Measurements from ENCODE around the gene CD302.
"Not testable (repeated sequence)": the region's sequence is repeated elsewhere in the genome, so short reads cannot be mapped to it uniquely, and the experiment has no call there.

The CD302 gene

DNA sequence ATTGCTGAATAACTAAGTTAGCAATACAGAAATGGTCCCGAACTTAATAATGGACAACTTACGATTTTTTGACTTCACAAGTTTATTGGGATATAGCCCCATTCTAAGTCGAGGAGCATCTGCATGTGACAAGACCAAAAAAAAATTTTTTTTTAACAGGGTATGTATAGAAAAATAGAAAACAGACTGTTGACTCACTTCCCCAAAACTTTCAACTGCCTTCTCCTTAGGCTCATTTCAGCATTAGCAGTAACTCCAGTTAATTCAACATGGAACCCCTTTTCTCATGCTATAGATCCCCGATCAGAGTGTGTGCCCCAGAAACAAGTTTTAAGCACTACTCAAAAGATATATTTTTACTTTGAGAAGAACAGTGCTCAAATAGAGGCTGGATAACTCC, 5.4 kb downstream of the CD302 start:
- no peak for DNase-seq

DNA sequence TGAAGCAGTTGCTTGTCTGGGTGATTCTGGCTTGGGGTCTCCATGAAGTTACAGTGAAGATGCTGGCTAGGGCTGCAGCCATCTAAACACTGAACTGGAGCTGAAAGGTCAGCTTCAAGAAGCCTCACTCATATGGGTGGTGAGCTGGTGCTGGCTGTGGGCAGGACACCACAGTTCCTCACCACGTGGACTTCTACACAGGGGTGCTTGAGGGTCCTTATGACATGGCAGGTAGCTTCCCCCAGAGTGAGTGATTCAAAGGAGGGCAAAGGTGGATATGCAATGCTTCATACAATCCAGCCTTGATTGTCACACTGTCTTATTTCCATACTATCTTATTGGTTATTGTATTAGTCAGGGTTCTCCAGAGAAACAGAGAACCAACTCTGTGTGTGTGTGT, 6.0 kb downstream of the CD302 start:
- no peak for DNase-seq

DNA sequence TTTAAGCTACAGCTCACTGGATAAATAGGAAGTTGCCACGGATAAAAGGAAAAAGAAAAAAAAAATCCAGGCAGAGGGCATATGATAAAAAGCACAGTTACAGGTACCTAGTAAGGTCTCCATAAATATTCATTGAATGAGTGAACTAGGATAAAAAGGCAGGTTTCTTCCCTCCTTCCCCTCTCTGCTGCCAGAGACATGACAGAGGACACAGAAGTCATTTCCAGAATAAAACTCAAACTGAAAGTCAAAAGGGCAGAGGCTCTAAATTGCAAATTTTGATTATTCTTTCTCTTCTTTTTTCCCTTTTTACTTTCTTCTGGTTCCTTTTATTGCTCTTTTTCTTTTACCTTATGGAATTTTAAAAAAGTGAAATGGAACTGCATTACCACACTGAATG, 7.7 kb downstream of the CD302 start:
- DNase-seq: no peak

DNA sequence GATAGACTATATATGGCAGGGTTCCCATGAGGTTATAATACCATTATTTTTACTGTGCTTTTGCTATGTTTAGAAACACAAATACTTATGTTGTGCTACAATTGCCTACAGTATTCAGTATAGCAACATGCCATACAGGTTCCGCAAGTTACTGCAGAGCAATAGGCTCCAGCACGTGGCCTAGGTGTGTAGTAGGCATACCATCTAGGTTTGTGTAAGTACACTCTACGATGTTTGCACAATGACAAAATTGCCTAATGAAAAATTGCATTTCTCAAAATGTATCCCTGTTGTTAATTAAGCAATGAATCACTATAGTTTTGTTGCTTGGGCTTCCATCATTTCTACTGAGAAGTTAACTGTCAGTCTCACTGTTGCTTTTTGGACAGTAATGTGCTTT, 9.8 kb downstream of the CD302 start:
- DNase-seq: peak; percentile 73

DNA sequence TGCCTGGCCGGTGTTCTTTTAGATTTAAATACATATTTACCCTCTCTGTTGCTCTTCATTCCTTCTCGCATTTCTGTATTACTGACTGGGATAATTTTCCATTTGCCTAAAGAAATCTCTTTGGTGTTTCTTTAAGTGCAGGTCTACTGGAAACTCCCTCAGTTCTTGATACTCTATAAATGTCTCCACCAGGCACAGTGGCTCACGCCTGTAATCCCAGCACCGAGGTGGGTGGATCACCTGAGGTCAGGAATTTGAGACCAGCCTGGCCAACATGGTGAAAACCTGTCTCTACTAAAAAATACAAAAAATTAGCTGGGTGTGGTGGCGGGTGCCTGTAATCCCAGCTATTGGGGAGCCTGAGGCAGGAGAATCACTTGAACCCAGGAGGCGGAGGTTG, 10.4 kb downstream of the CD302 start:
- DNase-seq: not testable (repeated sequence)

DNA sequence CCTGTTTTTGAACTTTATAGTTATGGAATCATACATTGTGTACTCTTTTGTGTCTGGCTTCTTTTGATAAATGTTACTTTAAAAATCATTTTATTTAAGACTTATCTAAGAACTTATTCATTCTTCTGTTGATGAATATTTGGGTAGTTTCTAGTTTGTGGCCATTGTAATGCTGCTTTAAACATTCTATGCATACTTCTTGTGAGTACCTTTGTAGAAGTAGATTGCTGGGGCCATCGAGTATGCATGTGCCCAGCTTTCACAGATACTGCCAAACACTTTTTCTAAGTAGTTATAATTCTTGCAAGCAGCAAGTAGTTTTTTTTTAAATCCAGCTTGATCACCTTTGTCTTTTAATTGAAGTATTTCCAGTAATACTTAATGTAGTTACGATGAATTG, 11.1 kb downstream of the CD302 start:
- DNase-seq: no peak

DNA sequence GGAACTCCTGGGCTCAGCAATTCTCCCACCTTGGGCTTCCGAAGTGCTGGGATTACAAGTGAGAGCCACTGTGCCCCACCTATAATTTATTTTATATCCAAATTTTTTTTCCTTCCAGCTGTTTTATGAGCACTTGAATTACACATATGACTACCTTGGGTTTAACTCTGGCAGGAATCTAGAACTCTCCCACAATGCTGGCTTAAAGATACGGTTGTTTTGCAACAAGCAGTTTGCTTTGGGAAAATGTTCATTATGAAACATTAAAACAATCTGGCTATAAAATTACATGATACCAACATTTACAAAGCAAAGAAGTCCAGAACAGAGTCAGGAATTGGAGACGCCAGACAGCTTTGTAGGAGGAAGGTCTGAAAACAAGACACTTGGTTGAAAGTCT, 12.8 kb downstream of the CD302 start:
- DNase-seq: no peak

DNA sequence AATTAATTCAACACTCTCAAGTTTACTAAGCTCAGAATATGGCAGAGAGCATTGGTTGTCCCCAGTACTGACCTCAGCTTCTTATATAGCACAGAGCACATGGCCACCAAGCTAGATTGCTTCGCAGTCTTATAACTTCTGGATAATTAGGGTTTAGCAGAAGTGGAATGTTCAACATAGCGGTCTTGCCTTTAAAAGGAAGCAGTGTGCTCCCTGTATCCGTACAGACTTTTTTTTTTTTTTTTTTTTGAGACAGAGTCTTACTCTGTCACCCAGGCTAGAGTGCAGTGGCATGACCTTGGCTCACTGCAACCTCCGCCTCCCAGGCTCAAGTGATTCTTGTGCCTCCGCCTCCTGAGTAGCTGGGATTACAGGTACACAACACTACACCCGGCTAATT, 13.3 kb downstream of the CD302 start:
- DNase-seq: not testable (repeated sequence)

DNA sequence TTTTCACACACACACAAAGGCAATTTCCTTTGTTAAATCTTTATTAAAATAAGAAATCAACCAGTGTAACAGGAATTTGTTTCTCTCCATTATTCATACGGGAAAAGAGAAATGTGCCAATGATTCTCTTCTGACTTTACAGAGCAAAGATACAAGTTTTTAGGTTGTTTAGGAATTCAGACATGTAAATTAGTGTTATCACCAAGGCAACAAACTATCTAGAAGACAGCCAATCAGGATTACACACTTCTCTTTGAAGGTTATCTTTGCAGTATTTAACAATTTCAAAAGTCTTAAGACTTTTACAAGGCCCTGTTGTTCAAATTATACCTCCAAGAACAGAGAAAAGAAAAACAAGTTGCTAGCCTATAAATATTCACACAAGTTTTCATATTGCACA, 14.5 kb downstream of the CD302 start:
- DNase-seq: no peak

DNA sequence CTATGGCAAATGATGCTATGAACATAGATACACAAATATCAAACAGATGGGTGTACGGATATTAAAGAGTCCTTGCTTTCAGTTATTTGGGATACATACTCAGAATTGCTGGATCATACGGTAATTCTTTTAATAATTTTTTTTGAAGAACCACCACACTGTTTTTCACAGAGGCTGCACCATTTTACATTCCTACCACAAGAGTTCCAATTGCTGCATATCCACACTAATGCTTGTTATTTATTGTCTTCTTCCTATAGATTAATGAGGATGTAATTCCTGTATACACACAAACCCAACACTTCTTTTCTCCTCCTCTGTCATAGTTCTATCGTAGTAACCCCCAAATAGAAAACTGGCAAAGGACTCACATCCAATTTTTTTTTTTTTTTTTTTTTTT, 21.7 kb downstream of the CD302 start:
- DNase-seq: no peak

DNA sequence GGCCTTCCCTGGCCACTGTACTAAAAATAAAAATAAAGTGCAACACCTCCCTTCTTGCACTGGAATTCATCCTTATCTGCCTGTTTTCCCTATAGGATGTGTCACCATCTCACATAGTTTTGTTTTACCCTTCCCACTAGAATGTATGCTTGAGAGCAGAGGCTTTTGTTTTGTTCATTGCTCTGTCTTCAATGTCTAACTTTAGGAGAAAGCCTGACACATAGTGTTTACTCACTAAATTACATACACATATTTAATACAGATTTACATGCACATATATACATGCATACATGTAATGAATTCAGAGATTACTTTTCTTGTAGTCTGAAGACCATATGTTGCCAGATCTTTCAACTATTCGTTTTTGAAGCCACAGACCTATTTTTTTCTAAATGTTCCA, 23.0 kb downstream of the CD302 start:
- DNase-seq: no peak

DNA sequence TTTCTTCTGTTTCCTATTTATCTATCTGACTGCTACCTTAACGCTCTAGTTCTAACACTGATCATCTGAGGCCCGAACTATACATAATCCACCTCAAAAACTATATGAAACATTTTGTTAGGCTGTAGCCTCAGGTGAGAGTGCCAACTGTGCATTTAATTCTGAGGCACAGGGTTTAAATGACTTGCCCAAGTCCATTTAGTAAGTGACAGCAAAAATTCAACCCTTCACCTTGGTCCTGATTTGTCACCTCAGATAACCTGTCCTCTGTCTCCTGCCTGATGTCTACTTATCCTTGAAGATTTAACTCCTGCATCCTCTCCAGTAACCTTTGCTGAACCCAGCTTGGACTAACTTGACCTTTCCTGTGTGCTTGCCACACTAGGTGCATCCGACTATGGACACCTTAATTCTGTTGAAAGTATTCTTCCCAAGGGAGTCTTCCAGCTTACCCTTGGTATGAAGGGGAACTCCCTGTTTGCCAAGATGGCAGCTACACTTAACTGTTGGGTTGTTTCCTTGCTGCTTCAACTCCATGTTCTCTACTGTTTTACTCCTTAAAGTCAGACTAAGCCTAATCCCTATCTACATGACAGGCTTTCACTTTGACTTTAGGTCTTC, 23.5 kb downstream of the CD302 start:
- DNase-seq: no peak

DNA sequence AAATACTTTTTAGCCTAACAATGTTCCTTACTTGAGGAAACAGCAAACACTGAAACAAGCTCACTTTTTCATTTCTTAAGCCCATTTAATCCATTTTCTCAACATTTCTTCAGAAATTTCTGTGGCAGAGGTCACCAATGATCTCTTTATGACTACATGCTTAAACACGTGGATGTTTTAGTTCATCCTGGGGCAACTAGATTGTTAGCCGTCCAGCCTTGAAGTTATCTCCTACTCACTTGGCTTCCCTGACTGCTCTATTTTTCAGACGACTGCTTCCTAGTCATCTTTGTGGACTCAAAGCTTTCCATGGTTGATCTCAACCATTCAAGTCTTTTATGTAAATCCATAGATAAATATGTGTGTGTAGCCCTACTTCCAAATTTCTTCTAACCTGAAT, 24.1 kb downstream of the CD302 start:
- no peak for DNase-seq

DNA sequence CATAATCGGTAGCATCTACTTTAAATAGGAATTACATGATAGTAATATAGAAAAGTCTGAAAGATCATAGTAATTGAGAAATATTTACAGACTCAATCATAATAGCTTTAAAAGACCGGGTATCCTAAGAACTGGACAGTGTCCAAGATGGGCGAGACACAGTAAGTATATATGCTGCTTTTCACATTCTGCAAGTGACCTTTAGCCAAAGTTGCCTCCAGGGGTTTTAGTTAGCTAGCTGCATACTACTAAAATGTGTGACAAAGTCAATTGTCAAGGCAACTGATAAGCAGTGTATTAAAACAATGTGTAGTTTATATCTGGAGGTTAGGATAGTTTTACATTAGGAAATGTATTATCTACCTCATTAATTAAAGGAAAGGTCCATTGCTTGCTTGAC, 24.6 kb downstream of the CD302 start:
- DNase-seq: no peak

DNA sequence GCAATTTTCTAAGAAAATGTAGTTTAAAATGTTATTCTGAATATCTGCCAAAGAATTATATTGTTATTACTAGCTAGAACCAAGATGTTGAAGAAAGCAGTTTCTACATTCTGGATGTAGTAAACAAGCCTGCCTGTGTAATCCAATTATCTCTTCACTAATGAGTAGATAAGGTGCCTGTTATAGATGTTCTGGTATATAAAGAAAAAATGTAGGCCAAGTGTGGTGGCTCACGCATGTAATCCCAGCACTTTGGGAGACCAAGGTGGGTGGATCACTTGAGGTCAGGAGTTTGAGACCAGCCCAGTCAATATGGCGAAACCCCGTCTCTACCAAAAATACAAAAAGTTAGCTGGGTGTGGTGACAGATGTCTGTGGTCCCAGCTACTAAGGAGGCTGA, 28.9 kb downstream of the CD302 start:
- DNase-seq: no peak

DNA sequence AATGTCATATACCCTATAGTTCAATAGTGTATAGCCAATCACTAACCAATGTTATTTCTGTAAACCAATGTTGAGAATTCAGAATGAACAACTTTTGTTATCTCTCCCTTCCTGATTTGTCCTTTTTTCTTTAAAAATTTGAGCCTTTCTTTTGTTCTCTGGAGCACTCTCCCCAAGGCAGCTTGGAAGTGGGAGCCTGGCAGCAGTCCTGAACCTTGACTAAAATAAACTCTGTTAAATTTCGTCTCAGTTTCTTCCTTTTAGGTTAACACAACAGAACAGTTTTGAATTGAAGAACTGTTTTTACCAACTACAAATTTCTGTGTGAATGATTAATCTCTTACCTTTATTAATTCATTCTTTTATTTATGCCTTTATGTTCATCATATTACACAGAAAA, 35.9 kb downstream of the CD302 start:
- no peak for DNase-seq

DNA sequence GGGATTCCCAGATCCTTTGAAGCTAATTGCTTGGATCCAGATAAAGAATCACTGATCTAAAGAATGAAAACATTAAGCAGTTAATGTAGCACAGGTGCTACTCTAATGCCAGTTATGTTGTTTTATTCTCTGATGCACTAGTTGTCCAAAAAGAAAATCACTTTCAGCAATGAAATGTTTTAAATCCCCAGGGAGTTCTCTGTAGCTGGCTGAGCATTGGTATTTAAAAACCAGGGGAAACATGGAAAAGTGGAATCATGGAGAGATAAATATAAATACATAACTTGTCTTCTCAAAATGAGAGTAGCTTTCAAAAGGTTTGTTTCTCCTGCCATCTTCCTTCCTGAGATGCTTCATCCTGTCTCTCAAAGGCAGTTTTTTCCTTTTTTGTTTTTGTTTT, 37.7 kb downstream of the CD302 start:
- no peak for DNase-seq

DNA sequence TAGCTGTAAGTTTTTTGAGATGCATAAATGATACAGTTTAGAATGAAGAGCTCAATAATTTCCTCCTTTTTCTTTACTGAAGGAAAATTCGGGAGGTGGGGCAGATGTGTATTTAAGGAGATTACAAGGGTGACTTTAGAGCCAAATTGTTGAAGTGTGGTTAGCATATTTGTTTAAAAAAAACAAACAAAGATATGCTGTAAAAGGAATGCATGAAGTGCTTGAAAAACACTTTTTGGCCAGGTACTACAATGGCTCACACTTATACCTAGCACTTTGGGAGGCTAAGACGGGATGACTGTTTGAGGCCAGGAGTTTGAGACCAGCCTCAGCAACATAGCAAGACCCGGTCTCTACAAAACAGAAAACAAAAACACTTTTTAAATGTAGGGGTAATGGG, 38.4 kb downstream of the CD302 start:
- no peak for DNase-seq

DNA sequence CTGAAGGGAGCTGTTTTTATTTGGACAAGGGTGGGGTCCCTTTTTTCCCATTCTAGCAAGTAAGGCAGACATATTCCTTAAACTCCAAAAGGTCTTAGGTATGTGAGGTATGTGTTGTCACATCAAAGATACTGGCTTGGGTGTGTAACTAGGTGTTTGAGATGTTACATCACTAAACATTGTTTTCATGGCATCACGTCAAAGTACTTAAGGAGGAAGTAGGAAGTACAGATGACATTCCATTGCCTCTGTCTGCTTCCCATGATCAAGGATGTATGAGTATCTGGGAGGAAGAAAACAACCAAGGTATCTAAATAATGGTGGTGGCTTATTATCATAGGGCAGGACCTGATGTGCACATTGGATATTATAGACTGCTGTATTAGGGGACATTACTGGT, 39.3 kb downstream of the CD302 start:
- no peak for DNase-seq

DNA sequence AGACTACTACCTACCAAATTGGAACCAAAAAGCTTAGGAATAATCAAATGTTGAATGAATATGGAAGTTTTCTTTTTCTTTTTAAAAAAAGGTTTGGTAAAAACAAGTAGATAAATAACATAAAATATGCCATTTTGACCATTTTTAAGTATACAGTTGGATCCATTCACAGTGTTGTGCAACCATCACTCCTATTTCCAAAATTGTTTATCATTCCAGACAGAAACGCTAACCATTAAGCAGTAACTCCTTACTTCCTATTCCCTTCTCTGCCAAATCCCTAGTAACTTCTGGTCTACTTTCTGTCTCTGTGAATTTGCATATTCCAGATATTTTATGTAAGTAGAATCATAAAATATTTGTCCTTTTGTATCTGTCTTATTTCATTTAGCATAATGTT, 39.8 kb downstream of the CD302 start:
- DNase-seq: no peak

DNA sequence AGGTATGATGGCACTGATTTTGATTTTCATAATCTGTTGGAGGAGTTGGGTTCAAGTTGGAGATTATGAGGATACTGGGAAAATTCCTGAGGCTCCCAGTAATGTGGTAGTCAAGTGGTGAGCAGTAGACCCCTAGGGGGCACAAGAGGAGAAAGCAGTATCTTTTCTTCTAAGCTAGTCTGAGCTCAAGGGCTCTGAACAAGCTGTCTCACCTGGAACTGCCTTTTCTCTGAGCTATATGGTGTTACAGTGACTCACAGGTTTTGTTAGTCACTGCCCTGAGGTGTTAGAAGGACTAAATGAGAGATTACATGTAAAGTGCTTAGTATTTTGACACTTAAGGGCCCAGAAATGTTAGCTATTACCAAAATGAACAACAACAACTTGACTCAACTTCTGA, 42.2 kb downstream of the CD302 start:
- DNase-seq: no peak

DNA sequence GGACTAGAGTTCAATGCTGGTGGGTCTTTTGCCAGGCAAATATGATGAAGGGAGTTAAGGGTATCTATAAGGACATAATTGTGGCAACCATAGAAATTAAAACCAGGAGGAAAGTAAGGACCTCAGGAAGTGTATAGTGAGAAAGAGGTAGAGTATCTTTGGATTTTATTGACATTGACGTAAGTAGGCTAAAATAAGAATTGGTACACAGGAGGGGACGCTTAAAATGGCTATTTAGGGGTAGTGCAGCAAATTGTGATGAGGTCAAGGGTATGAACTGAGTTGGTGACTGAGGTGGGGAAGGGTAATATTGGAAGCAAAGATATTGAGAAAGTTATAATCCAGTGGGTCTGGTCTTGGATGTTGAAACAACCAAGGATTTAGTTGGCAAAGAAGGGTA, 43.0 kb downstream of the CD302 start:
- DNase-seq: no peak

DNA sequence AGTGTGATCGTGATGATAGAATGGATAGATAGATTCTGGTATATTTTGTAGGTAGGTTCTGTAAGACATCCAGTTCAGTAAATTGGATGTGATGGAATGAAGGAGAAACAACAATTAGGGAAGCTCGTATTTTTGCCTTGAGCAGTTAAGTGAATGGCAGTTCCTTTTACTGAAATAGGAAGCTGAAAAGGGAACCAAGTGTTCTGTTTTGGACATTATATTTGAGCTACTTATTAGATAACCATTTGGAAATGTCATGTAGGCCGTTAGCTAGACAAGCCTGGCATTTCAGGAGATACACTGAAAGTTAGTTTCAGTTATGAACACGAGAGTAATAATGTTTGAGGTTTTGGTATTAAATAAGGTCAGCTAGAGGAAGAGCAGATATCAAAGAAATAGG, 44.2 kb downstream of the CD302 start:
- DNase-seq: no peak

DNA sequence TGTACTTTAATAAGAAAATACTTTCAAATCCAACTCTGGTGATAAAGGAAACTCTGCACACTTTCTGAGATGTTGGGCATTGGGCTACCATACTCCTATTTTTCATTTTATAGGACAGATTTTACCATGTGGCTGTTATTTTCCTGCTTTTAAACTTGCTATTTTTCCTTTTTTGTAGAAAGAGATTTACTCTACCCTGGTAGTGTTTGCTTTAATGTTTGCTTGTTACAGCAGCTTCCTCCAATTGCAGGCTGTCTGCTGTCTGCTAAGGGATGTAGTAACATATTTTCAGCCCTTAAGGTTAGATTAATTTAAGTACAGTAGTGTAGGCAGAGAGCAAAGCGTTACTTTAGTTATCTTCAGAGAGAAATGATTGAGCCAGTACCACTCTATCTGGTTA, 47.1 kb downstream of the CD302 start:
- DNase-seq: no peak

DNA sequence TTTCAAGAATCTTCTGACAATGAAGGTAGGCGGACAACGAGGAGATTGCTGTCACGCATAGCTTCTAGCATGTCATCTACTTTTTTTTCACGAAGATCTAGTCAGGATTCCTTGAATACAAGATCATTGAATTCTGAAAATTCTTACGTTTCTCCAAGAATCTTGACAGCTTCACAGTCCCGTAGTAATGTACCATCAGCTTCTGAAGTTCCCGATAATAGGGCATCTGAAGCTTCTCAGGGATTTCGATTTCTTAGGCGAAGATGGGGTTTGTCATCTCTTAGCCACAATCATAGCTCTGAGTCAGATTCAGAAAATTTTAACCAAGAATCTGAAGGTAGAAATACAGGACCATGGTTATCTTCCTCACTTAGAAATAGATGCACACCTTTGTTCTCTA, 49.9 kb downstream of the CD302 start:
- DNase-seq: no peak

DNA sequence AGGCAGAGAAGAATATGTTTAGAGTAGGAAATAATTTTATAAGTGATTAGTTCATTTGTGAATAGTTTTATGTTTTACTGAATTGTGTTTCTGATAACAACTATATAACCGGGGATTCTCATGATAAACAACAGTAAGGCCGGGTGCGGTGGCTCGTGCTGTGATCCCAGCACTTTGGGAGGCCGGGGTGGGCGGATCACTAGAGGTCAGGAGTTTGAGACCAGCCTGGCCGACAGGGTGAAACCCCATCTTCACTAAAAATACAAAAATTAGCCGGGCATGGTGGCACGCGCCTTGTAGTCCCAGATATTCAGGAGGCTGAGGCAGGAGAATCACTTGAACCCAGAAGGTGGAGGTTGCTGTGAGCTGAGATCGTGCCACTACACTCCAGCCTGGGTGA, 52.8 kb downstream of the CD302 start:
- DNase-seq: not testable (repeated sequence)

Measured in NCI-H2029 (cell line).